IPS-20b (cell line): ENCODE measurements around the gene XIAP.
"Not testable (repeated sequence)": the region's sequence is repeated elsewhere in the genome, so short reads cannot be mapped to it uniquely, and the experiment has no call there.

Experiments
- H3K27ac ChIP-seq: one replicate; pipeline ENCODE4 v1.5.1; 2013; ENCODE audit warnings: low read length
- H3K27me3 ChIP-seq: 2 replicates; pipeline ENCODE4 v1.6.1; 2013; ENCODE audit warnings: mild to moderate bottlenecking, low read length, inconsistent platforms; ENCODE audit not compliant: insufficient read depth
- H3K36me3 ChIP-seq: 2 replicates; pipeline ENCODE4 v1.6.1; 2013; ENCODE audit warnings: low read depth, mild to moderate bottlenecking, inconsistent platforms, low read length, moderate library complexity; ENCODE audit not compliant: insufficient read depth
- H3K4me1 ChIP-seq: 2 replicates; pipeline ENCODE4 v1.6.1; 2013; ENCODE audit warnings: mild to moderate bottlenecking, control low read depth, inconsistent platforms, low read length, moderate library complexity; ENCODE audit not compliant: insufficient read depth
- H3K4me3 ChIP-seq: 2 replicates; pipeline ENCODE4 v1.5.1; 2013; ENCODE audit warnings: mild to moderate bottlenecking, low read length, inconsistent platforms
- H3K9ac ChIP-seq: 2 replicates; pipeline ENCODE4 v1.6.1; 2013; ENCODE audit warnings: low read depth, mild to moderate bottlenecking, inconsistent platforms, low read length, moderate library complexity
- H3K9me3 ChIP-seq: 2 replicates; pipeline ENCODE4 v1.6.1; 2013; ENCODE audit warnings: mild to moderate bottlenecking, low read depth, low read length, inconsistent platforms; ENCODE audit not compliant: insufficient read depth

The XIAP gene

GRCh38 chrX:123920105-123920785 lies 60.4 kb downstream of the XIAP start:
- Histone ChIP-seq H3K9ac (no peak overlapping the region), H3K27ac (no peak overlapping the region), H3K4me1 (no peaks in the 10 kb centered on the region), H3K36me3 (no peaks in the 10 kb centered on the region), H3K4me3 (no peak overlapping the region), H3K9me3 (no peaks in the 10 kb centered on the region), H3K27me3 (no peaks in the 10 kb centered on the region)

- H3K36me3 ChIP-seq = no peaks in the 10 kb centered on the region
- no peak overlapping the region for H3K27ac ChIP-seq
- no peaks in the 10 kb centered on the region for H3K27me3 ChIP-seq
- no peak overlapping the region for H3K4me3 ChIP-seq
- H3K9me3 ChIP-seq = no peaks in the 10 kb centered on the region
- H3K9ac ChIP-seq = no peak overlapping the region
- no peaks in the 10 kb centered on the region for H3K4me1 ChIP-seq
These were observed 63.4 kb downstream of the XIAP start for GRCh38 chrX:123923211-123923610.

- no peak overlapping the region for H3K27ac ChIP-seq
- no peaks in the 10 kb centered on the region for H3K27me3 ChIP-seq
- H3K4me3 ChIP-seq = no peak overlapping the region
These were observed 64.3 kb downstream of the XIAP start for GRCh38 chrX:123924186-123924585.

GRCh38 chrX:123927845-123928244 lies 68.0 kb downstream of the XIAP start:
- no peaks in the 10 kb centered on the region for H3K4me1 ChIP-seq
- H3K9me3 ChIP-seq = no peaks in the 10 kb centered on the region; the same call in 1 of the 2 replicates
- H3K4me3 ChIP-seq = no peak overlapping the region
- H3K36me3 ChIP-seq = no peaks in the 10 kb centered on the region
- no peak overlapping the region for H3K9ac ChIP-seq
- no peak overlapping the region for H3K27ac ChIP-seq
- H3K27me3 ChIP-seq = no peaks in the 10 kb centered on the region

More at GRCh38 chrX:123924186-123924585, 64.3 kb downstream of the XIAP start:
- Histone ChIP-seq H3K9me3 (no peaks in the 10 kb centered on the region), H3K36me3 (no peaks in the 10 kb centered on the region), H3K4me1 (no peaks in the 10 kb centered on the region), H3K9ac (no peak overlapping the region)

- H3K9ac ChIP-seq, H3K27ac ChIP-seq, H3K9me3 ChIP-seq, H3K27me3 ChIP-seq, H3K36me3 ChIP-seq, H3K4me1 ChIP-seq, H3K4me3 ChIP-seq: not testable (repeated sequence)
These were observed 72.2 kb downstream of the XIAP start for GRCh38 chrX:123932055-123932454.

GRCh38 chrX:123943074-123943473 lies 83.2 kb downstream of the XIAP start:
- H3K27ac ChIP-seq = no peak overlapping the region
- no peaks in the 10 kb centered on the region for H3K27me3 ChIP-seq
- no peak overlapping the region for H3K9ac ChIP-seq
- no peaks in the 10 kb centered on the region for H3K9me3 ChIP-seq
- H3K4me1 ChIP-seq = no peaks in the 10 kb centered on the region
- H3K4me3 ChIP-seq = no peak overlapping the region
- no peaks in the 10 kb centered on the region for H3K36me3 ChIP-seq

GRCh38 chrX:123943488-123943887 lies 83.6 kb downstream of the XIAP start:
- Histone ChIP-seq H3K36me3 (no peaks in the 10 kb centered on the region), H3K27ac (no peak overlapping the region), H3K4me3 (no peak overlapping the region), H3K4me1 (no peaks in the 10 kb centered on the region), H3K9me3 (no peaks in the 10 kb centered on the region), H3K9ac (no peak overlapping the region), H3K27me3 (no peaks in the 10 kb centered on the region)

GRCh38 chrX:123949846-123950245 lies 90.0 kb downstream of the XIAP start:
- no peaks in the 10 kb centered on the region for H3K4me1 ChIP-seq
- H3K36me3 ChIP-seq = no peaks in the 10 kb centered on the region
- no peak overlapping the region for H3K9ac ChIP-seq
- no peak overlapping the region for H3K27ac ChIP-seq
- H3K4me3 ChIP-seq = no peak overlapping the region
- no peaks in the 10 kb centered on the region for H3K27me3 ChIP-seq
- H3K9me3 ChIP-seq = no peaks in the 10 kb centered on the region

GRCh38 chrX:123959281-123960063 lies 99.6 kb downstream of the XIAP start:
- no peaks in the 10 kb centered on the region for H3K9me3 ChIP-seq
- peak overlapping the region; percentile 75 for H3K9ac ChIP-seq
- no peaks in the 10 kb centered on the region for H3K27me3 ChIP-seq
- H3K4me1 ChIP-seq = no peaks in the 10 kb centered on the region; the same call in 1 of the 2 replicates
- no peak overlapping the region for H3K27ac ChIP-seq
- peak overlapping the region; percentile 77 for H3K4me3 ChIP-seq
- H3K36me3 ChIP-seq = no peaks in the 10 kb centered on the region

GRCh38 chrX:123960956-123961267 lies 101.1 kb downstream of the XIAP start:
- Histone ChIP-seq H3K27me3 (no peaks in the 10 kb centered on the region), H3K9ac (peak overlapping the region; percentile 100), H3K36me3 (no peaks in the 10 kb centered on the region), H3K27ac (peak overlapping the region; percentile 99), H3K9me3 (no peaks in the 10 kb centered on the region), H3K4me1 (no peaks in the 10 kb centered on the region; the same call in 1 of the 2 replicates), H3K4me3 (peak overlapping the region; percentile 96)

- peak within 1 kb of the TSS; percentile 100 for H3K9ac ChIP-seq
- no peaks in the 10 kb centered on the region for H3K9me3 ChIP-seq
- H3K27me3 ChIP-seq = no peaks in the 10 kb centered on the region
- peak within 1 kb of the TSS; percentile 96 for H3K4me3 ChIP-seq
- H3K36me3 ChIP-seq = no peaks in the 10 kb centered on the region
- H3K27ac ChIP-seq = peak within 1 kb of the TSS; percentile 99
- H3K4me1 ChIP-seq = no peaks in the 10 kb centered on the region; the same call in 1 of the 2 replicates
These were observed 101.6 kb downstream of the XIAP start, which contains the start of gene STAG2 for GRCh38 chrX:123961268-123962005. Gene STAG2 (plus strand): TSS chrX:123961706. CDS start chrX:124022628, 60,922 bp downstream.
